Glomerular visceral epithelial cell (primary cell): Measurements from ENCODE around the gene TNNT3.
"Not testable (repeated sequence)": the region's sequence is repeated elsewhere in the genome, so short reads cannot be mapped to it uniquely, and the experiment has no call there.

Experiments used
- DNase-seq: peaks from one replicate; pipeline ENCODE4 v3.0.0-alpha.2; 2016; ENCODE audit errors: extremely low spot score

Gene TNNT3

DNA sequence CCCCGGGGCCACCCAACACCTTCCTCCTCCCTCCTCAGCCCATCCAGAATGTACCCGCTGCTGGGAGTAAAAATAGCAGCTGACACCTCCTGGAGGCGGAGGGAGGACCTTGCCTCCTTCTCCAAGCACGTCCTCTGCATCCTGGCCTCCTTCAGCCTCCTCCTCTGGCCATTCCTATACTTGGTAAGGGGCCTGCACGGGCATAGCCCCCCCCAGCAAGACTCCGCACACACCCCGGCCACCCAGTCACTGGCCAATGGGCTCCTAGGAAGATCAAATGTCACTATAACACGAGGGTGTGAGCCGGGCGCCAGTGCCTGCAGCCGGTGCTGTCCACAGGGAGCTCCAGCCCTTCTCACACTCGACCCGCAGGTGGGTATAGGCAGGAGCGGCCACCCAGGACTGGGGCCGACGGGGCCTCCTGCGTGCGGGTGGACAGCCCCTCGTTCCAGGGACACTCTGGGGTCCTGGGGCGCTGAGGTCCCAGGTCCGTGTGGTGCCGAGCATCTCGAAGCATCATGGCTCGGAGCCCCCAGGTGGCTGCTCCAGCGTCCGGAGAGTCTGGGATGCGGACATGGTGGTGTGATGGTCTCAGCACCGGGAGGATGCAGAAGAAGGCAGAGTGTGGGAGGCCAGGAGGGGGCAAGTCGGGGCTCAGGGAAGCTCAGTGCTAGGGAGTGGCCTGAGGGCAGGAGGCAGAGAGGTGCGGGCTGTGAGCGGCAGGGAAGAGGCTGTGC, at the start of gene TNNT3:
TNNT3 (plus strand) TSS at position 313 of the 737 bp plus-strand sequence. CDS start 3,172 bp downstream, outside the sequence.
- DNase-seq, result no peak

DNA sequence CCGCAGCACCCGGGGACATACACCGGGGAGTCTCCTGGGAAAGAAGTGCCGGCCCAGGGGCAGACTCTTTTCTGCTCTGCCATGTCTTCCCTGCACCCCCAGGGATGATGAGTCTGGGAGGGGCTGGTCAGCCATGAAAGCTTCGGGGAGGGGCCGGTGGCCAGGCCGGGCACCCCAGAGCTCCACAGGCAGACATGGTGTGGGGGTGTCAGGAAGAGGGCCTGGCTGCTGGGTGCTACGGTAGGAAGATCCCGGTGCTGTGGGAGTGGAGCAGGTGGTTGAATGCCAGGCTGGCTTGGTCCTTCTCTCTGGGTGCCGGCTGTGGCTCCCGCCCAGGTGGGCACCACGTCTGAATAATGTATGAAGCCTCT, 49.2 kb upstream of the TNNT3 start:
- DNase-seq, result no peak

DNA sequence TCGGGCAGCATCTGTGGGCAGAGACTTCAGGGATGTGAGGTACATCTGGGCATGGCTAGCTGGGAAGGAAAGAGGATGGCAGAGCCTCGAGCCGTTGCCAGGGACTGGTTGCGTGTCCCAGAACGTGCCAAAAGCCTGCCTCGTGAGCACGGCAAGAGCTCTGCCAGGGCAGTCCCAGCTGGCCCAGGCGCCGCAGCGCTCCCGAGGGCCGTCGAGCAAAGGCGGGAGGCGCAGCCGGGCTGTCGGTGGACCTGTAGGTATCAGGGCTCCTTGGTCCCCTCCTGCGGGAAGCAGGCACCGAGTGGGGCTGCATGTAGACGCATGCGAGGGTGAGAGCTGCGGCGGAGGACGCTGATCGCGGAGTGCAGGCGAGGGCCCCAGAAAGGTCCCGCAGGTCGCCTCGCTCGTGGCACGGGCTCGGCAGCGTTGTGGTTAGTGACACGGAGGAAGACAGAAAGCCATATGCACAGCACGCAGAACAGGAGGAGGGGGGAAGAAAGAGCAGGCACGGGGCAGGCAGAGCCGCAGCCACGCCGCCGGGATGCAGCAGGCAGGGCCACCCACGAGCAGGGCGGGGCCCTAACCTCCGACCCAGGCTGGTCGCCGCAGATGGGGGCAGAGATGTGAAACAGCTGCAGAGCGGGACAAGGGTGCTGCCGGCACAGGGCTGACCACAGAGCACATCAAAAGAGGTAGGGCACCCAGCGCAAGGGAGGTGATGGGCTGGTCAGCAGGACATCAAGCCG, 48.6 kb upstream of the TNNT3 start:
- DNase-seq, result no peak

DNA sequence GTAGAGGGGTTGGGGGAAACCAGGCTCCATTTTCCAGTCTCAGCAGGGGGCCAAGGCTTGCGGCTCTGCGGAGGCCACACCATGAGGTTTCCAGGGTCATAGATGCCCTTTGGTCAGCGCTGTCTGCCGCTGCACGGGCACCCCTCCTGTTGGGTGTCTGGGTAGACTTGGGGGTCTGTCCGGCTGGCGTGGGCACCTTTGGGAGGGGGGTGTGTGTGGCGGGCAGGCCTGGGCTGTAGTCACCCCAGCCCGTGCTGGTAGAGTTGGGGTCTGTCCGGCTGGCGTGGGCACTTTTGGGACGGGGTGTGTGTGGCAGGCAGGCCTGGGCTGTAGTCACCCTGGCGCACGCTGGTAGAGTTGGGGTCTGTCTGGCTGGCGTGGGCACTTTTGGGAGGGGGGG, 48.0 kb upstream of the TNNT3 start:
- no peak for DNase-seq

DNA sequence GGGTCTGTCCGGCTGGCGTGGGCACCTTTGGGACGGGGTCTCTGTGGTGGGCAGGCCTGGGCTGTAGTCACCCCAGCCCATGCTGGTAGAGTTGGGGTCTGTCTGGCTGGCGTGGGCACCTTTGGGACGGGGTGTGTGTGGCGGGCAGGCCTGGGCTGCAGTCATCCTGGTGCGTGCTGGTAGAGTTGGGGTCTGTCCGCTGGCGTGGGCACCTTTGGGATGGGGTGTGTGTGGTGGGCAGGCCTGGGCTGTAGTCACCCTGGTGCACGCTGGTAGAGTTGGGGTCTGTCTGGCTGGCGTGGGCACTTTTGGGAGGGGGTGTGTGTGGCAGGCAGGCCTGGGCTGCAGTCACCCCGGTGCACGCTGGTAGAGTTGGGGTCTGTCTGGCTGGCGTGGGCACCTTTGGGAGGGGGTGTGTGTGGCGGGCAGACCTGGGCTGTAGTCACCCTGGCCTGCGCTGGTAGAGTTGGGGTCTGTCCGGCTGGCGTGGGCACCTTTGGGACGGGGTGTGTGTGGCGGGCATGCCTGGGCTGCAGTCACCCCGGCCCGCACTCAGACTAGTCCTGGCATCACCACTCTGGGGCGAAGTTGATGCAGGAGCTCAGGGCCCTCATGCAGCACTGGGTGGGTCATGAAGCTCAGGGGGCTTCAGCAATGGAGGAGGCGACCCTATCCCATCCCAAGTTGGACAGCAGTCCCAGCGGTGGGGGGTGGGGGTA, 47.1 kb upstream of the TNNT3 start:
- no peak for DNase-seq

DNA sequence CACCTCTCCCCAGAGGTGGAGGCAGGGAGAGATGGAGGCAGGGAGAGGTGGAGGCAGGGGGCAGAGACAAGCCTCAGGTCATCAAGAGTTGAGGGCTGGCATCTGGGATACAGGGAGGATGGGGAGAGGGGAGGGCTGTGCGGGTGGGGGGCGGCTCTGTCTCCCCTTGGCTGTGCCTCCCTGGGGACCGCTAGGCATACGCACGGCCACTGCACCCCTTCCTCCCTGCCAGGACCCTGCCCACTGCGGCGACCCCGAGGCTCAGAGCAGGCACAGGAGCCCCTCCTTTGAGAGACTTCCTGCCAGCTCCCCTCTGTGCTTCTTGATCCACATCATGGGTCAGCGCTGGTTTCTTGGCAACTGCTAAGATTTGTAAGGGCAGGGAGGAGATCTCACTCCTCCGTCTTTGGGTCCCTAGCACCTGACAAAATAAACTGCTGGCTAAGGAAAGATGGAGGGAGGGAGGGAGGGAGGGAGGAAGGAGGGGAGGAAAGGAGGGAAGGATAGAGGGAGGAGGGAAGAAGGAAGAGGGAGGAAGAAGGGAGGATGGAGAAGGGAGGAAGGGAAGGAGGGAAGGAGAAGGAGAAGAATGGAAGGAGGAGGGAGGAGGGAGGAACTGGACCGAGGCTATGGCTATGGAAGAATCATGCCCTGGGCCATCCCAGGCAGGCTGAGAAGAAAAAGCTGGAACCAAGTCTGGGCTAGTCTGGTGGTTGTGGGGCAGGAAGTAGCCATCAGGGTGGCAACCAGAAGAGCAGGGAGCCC, 46.3 kb upstream of the TNNT3 start:
- no peak for DNase-seq

DNA sequence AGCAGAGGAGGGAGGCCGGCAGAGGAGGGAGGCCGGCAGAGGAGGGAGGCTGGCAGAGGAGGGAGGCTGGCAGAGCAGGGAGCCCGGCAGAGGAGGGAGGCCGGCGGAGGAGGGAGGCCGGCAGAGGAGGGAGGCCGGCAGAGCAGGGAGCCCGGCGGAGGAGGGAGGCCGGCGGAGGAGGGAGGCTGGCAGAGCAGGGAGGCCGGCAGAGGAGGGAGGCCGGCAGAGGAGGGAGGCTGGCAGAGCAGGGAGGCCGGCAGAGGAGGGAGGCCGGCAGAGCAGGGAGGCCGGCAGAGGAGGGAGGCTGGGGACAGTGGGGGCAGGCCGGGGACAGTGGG, 45.7 kb upstream of the TNNT3 start:
- DNase-seq, result not testable (repeated sequence)

DNA sequence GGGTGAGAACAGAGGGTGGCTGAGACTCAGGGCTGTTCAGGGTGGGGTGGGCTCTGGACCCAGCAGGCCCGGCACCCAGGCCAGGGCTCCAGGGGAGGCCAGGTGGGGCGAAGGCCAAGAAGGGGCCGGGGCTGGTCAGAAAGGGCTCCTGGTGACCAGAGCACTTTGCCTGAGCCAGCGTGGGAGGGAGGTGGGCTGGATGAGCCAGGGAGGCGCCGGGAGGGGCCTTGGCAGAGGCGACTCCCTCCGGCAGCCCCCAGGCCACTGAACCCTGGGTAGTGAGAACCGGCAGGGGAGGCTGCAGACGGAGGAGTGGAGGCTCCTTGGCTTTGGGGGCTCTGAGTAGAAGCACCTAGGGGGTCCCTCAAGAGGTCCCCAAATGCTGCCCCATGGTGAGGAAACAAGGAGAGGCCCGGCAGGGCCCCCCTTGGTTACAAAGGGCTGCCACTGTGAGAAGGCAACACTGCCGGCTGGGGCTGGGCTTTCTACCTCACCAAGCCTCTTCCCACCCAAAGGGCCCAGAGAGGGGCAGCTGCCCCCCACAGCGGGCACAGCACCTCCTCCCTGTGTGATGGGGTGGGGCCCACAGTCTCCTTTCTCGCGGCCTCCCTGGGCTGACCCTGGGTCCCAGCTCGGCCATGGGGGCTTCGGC, 44.9 kb upstream of the TNNT3 start:
- not testable (repeated sequence) for DNase-seq

DNA sequence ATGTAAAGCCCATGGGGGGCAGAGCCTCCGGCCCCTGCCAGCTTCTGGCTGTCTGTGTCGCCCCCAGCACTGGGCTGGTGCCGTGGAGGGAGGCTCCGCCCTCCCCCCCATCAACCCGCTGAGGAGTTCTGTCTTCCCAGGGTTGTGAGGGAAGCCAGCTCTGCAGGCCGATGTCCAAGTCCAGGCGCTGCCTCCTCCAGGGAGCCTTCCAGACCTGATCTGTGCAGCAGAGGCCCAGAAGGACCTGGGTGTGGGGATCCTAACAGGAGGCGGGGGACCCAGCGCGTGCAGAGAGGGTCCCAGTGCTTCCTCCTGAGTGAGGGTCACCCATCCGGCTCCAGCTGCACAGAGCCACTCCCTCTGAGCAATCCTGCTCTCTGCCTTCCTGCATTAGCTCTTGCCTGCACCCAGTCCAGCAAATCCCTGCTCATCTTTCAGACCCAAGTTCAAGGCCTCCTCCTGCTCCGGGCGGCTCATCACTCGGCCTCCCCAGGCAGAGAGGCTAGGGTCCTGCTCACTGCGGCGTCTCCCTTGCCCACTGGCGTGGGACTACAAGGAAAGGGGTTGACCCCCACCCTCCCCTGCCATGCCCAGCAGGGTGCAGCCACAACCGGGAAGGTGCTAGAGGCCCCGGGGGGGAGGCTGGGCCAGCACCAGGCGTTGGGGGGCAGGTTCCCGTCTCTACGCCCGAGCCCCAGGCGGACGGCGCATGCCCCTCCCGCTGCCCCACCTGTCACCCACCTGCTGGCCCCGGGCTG, 44.2 kb upstream of the TNNT3 start:
- DNase-seq, result no peak

DNA sequence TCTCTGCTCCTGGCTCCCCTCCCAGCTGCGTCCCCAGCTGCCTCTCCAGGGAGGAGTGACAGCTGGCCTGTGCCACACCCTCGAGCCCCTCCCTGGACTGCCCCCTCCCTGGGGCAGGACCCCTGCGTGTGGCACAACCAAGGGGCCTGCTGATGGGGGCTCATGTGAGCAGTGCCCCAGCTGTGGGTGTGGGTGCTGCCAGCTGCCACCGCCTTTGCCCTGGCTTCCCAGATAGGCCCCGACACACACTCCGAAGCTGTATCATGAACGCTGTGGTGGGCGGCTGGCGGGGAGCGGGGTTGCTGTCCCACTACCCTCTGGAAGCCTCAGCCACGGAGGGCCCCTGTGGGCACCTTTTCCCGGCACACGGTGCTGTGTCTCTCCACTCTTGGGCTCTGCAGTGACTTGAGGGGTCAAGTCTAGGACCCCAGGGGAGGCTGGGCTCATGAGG, 43.6 kb upstream of the TNNT3 start:
- not testable (repeated sequence) for DNase-seq

DNA sequence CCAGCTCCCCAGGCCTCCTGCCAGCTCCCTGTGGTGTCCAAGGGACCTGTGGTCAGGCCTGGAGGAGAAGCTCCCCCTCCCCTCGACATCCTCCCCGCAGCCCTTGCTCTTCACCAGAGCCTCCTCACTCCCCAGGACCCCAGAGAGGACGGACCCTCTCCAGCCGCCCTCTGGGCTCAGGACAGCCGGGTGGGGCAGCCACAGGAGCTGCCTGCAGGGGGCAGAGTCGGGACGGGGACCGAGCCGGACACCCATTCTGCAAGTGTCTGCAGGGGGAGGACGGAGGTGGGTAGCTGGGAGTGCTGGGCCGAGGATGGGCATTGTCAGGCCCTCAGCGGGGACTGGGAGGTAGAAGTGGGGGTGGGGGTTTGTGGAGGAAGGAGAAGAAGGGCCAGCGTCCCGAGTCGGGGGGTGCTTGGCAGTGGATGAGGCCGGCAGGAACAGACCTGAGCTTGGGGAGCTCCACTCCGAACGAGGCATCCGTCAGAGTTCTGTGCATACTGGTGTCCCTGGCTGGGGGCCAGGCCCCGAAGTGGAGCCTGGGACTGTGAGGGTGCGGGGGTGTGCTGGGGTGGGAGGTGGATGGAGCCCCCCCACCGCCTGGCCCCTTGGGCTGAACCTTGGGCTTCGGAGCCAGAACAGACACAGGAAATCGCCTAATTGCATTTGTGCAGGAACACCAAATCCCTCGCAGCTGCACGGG, 43.0 kb upstream of the TNNT3 start:
- DNase-seq, result no peak

DNA sequence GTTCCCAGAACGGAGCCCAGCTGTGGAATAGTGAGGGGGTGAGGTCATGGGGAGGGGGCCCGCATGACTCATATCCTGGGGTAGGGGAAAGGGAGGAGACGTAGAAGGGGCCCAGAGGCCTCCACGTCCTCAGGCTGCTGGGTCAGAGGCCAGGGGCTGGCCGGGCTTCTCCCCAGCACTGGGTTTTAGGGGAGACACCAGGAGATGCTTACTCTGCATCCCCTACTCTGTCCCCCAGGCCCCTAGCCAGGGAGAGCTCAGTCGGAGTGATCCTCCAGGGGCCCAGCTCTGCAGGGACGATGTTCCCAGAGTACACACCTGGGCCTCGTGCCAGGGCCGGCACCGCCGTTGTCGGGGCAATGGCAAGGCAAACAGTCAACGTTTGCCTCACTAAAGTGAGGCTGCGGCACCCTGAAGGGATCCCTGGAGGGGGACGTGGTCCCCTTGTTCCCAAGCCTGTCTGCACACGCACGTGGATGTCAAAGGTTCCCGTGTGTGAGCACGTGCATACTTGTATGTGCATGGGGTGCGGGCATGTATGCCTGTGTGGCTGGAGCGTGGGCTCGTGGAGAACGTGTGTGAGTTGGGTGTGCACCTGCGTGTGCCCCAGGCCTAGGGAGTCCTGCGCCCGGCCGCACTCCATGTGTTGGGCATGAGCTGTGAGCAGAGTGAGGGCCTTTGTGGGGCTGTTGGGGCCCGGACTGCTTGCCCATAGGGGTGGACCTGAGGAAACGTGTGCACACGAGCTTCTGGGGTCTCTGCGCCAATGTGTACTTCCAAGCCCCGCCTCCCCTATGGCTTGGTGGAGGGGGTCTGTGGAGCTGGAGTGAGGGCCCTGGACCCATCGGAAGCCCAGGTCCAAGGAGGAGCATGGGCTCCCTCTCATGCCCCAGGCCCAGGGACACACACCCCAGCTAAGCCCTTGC, 42.0 kb upstream of the TNNT3 start:
- no peak for DNase-seq

DNA sequence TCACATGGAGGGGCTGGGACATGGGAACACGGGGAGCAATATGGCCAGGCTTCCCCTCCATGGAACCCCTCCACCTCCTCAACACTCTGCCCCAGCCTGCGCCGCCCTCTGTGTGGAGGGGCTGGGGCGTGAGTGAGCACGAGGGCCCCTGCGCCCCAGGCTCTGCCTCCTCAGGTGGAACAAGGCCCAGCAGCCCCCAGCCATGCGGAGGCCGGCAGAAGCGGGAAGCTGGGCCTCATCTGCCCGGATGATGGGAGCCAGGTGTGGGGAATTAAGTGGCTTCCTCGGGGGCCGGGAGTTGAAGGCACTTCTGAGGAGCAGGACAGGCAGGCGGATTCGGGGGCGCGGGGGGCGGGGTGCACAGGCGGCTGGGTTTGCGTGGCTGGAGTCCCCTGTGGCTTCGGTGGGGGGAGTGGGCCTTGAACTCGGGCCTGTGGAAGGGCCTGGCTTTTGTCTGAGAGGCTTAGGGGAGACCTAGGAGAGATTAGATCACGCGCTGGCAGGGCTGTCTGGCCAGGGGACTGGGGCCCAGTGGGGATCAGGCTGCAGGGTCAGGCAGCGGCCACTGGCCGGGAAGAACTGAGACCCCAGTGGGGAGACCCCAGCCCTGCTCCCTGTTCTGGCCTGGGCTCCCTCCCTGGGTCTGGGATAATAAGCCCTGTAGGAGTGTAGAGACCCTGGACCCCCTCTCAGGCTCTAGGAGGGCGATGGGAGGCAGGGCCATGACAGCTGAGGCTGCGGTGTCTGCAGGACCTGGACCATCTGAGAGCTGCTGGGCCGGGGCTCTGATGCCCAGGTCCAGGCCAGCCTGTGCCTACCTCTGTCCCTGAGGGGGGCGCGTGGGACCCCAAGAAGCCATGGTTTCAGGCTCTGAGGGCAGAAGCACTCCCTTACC, 41.1 kb upstream of the TNNT3 start:
- DNase-seq, result no peak

DNA sequence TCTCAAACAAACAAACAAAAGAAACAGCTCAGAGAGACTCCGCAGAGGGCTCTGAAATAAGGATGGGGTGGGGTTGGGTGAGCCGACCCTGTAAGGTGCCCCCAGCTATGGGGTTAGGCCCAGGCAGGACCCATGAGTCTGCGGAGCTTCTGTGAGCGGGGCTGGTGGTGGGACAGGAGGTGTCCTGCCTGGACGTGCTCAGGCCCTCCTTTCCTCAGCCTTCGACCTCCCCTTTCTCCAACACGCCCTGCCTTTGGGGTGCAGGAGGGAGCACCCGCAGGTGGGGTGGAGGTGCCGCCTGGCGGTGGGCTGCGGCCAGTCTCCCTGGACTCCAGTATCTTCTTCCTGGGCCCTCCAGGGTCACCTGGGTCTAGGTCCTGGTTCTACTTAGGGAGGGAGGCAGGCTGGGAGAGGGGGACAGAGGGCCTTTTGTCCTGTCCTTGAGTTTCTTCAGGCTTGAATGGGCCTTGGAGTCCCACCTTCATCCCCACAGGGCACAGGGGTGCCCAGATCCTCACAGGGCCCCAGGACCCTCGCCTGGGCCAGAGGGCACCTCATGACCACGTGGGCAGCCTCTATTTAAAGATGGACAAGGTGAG, 40.1 kb upstream of the TNNT3 start:
- no peak for DNase-seq

DNA sequence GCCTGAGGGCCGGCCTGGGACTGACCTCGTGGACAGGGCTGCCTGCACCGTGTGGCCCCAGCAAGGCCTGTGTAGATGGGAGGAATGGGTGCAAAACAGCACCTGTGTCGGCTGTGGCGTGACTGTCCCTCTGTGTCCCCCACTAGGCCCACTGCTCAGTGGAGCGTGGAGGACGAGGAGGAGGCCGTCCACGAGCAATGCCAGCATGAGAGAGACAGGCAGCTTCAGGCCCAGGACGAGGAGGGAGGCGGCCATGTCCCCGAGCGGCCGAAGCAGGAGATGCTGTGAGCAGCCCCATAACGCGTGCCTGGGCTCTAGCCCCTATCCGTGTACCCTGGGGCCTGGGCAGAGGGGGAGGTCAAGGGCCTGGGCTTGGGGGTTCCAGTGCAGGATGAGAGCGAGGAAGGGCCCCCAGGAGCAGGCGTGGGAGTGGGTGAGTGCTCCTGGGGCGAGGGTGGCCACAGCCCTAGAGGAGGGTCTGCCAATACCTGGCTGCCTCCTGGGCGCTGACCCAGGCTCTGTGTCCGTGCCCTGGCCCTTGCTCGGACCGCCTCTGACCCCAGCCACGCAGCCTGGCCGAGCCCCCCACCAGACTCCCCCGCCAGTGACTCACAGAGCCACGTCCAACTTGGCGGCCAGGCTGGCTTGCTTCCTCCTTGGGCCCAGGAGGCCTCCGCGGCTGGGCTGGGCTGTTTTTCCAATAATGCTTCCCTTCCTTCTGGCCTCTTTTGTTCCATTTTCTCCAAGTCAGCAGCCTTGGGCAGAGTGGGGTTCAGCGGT, 39.4 kb upstream of the TNNT3 start:
- DNase-seq, result no peak

DNA sequence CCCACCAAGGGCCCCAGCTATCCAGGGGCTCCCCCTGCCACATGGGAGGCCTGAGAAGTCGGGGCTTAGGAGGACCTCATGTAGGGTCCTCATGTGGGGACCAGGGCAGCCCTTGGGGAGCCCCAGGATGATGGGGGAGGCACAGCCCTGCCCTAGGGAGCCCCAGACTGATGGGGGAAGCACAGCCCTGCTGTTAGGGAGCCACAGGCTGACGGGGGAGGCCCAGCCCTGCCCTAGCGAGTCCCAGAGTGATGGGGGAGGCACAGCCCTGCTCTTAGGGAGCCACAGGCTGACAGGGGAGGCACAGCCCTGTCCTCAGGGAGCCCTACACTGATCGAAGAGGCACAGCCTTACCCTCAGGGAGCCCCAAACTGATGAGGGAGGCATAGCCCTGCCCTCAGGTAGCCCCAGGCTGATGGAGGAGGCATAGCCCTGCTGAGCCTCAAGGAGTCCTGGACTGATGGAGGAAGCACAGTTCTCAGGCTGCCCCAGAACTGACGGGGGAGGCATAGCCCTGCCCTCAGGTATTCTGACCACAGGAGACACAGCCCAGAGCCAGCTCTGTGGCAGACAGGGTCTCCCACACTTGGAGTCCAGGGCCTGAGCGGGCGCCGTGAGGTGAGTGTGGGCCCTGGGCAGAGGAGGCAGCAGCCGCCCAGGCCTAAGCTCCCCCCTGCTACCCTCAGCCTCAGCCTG, 38.6 kb upstream of the TNNT3 start:
- DNase-seq, result no peak
